ENCODE results near the gene GPD2.

Gene GPD2

DNA sequence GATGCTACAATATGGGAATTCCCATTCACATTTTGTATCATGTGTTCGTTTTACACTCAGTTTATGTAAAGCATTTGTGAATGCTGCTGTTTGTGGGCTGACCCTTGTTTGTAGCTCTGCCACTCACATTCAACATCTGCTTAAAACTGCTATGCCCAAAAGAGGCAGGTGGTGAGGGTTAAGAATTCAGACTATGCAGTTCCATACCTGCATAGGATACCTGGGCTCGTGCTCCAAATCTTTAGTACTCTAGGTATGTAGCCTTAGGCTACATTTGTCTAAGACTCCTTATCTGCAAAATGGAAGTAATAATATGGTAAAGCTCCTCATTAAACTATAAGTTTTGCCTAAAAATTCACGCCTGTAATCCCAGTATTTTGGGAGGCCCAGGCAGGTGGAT is 199.5 kb downstream of the GPD2 start:
- Histone ChIP-seq H3K27ac (ENCODE audit: extremely low read depth, low read depth, low read length) (no peak overlapping the region), H3K4me1 (ENCODE audit: control insufficient read depth, insufficient read depth, low read length) (no peaks in the 10 kb centered on the region), H3K9me3 (ENCODE audit: control insufficient read depth, insufficient read depth, low read depth, low read length) (no peaks in the 10 kb centered on the region), H3K4me3 (ENCODE audit: low read depth, low read length) (no peak overlapping the region), H3K36me3 (ENCODE audit: control insufficient read depth in 2 of 2, insufficient read depth in 1 of 2, low read length in 2 of 2) (no peaks in the 10 kb centered on the region)
- POLR2A ChIA-PET: no interaction called here
- CTCF ChIA-PET: no interaction called here
- no peak for TF ChIP-seq PRDM1 (tag by site-specific recombination; IDR thresholded peaks at IDR 0.05)
